GM12892 (cell line): Measurements from ENCODE around the gene KLC1.

ENCODE experiments used
- POLR2A ChIP-seq: IDR thresholded peaks from 2 replicates; pipeline ENCODE4 v1.6.1; 2011; ENCODE audit warnings: low read depth, low read length, control low read depth
- POLR2AphosphoS5 ChIP-seq: IDR thresholded peaks from 2 replicates; pipeline ENCODE4 v1.6.1; 2011; ENCODE audit warnings: low read depth, low read length, control low read depth
- TAF1 ChIP-seq: IDR thresholded peaks from 2 replicates; pipeline ENCODE4 v1.6.1; 2011; ENCODE audit warnings: low read depth, mild to moderate bottlenecking, control low read depth, low read length, borderline replicate concordance

- TF ChIP-seq POLR2AphosphoS5 (no peak), POLR2A (no peak), TAF1 (no peak)
Observed at GRCh38 chr14:103611215-103611614, 17.8 kb upstream of the KLC1 start.
